H9 (cell line): ENCODE results near the gene PCBP1. TPM values are rescaled to one million over a fixed set of nuclear protein-coding genes. Genes with fewer than 3 reads are reported as not detected.

Experiments
- DNase-seq: peaks from one replicate; pipeline ENCODE4 v3.0.0-alpha.2; 2017
- H2AFZ ChIP-seq: one replicate; pipeline ENCODE4 v1.6.1; 2013; ENCODE audit warnings: mild to moderate bottlenecking, low read length, control low read depth, moderate library complexity
- H2AK5ac ChIP-seq: 2 replicates; pipeline ENCODE4 v1.6.1; 2013; ENCODE audit warnings: low read length, control low read depth, mixed read lengths; ENCODE audit not compliant: insufficient read length
- H2BK120ac ChIP-seq: one replicate; pipeline ENCODE4 v1.6.1; 2013; ENCODE audit warnings: low read depth, mild to moderate bottlenecking, low read length, control low read depth, inconsistent platforms; ENCODE audit not compliant: poor library complexity, severe bottlenecking
- H2BK12ac ChIP-seq: 2 replicates; pipeline ENCODE4 v1.6.1; 2013; ENCODE audit warnings: low read length, control low read depth, mixed read lengths, low read depth; ENCODE audit not compliant: insufficient read length
- H2BK15ac ChIP-seq: 2 replicates; pipeline ENCODE4 v1.6.1; 2013; ENCODE audit warnings: low read depth, low read length, control low read depth
- H2BK20ac ChIP-seq: one replicate; pipeline ENCODE4 v1.6.1; 2013; ENCODE audit warnings: low read depth, mild to moderate bottlenecking, low read length, control low read depth, inconsistent platforms; ENCODE audit not compliant: poor library complexity, severe bottlenecking
- H2BK5ac ChIP-seq: 2 replicates; pipeline ENCODE4 v1.6.1; 2013; ENCODE audit warnings: low read length, control low read depth, mixed read lengths; ENCODE audit not compliant: insufficient read length
- H3K14ac ChIP-seq: 2 replicates; pipeline ENCODE4 v1.6.1; 2013; ENCODE audit warnings: low read length, control low read depth; ENCODE audit not compliant: insufficient read depth
- H3K18ac ChIP-seq: 2 replicates; pipeline ENCODE4 v1.6.1; 2013; ENCODE audit warnings: low read depth, mild to moderate bottlenecking, mixed read lengths, low read length, control low read depth; ENCODE audit not compliant: insufficient read length
- H3K23ac ChIP-seq: 2 replicates; pipeline ENCODE4 v1.6.1; 2013; ENCODE audit warnings: low read length, control low read depth, mixed read lengths, low read depth; ENCODE audit not compliant: insufficient read length
- H3K23me2 ChIP-seq: 2 replicates; pipeline ENCODE4 v1.6.1; 2013; ENCODE audit warnings: low read depth, mild to moderate bottlenecking, mixed read lengths, low read length, control low read depth; ENCODE audit not compliant: insufficient read length, poor library complexity, severe bottlenecking
- H3K27ac ChIP-seq: 2 replicates; pipeline ENCODE4 v1.5.1; 2013; ENCODE audit warnings: low read length, control low read depth, mixed read lengths, low read depth; ENCODE audit not compliant: insufficient read length
- H3K27me3 ChIP-seq: 2 replicates; pipeline ENCODE4 v1.6.1; 2013; ENCODE audit warnings: low read length, control low read depth, inconsistent platforms; ENCODE audit not compliant: insufficient read depth
- H3K4ac ChIP-seq: 2 replicates; pipeline ENCODE4 v1.6.1; 2013; ENCODE audit warnings: low read depth, mild to moderate bottlenecking, control low read depth, inconsistent platforms, low read length, moderate library complexity
- H3K4me1 ChIP-seq: 2 replicates; pipeline ENCODE4 v1.6.1; 2013; ENCODE audit warnings: low read length, control low read depth, inconsistent platforms; ENCODE audit not compliant: insufficient read depth
- H3K4me2 ChIP-seq: 2 replicates; pipeline ENCODE4 v1.6.1; 2013; ENCODE audit warnings: low read length, control low read depth, mixed read lengths; ENCODE audit not compliant: insufficient read length, insufficient read depth
- H3K56ac ChIP-seq: 2 replicates; pipeline ENCODE4 v1.6.1; 2013; ENCODE audit warnings: low read depth, mild to moderate bottlenecking, mixed read lengths, low read length, control low read depth; ENCODE audit not compliant: insufficient read length
- H3K79me1 ChIP-seq: 2 replicates; pipeline ENCODE4 v1.6.1; 2013; ENCODE audit warnings: low read depth, mild to moderate bottlenecking, moderate library complexity, low read length, control low read depth, inconsistent platforms; ENCODE audit not compliant: insufficient read depth, poor library complexity, severe bottlenecking
- H3K79me2 ChIP-seq: 2 replicates; pipeline ENCODE4 v1.6.1; 2013; ENCODE audit warnings: low read length, control low read depth, inconsistent platforms; ENCODE audit not compliant: insufficient read depth
- H3K9ac ChIP-seq: 2 replicates; pipeline ENCODE4 v1.6.1; 2013; ENCODE audit warnings: low read length, control low read depth, mixed read lengths; ENCODE audit not compliant: insufficient read length; ENCODE audit errors: extremely low read depth
- H3K9me3 ChIP-seq: one replicate; pipeline ENCODE4 v1.6.1; 2013; ENCODE audit warnings: low read depth, low read length, inconsistent platforms; ENCODE audit not compliant: control insufficient read depth
- H3T11ph ChIP-seq: one replicate; pipeline ENCODE4 v1.6.1; 2013; ENCODE audit warnings: mild to moderate bottlenecking, low read length, control low read depth, inconsistent platforms
- H4K20me1 ChIP-seq: one replicate; pipeline ENCODE4 v1.6.1; 2013; ENCODE audit not compliant: control insufficient read depth, insufficient read length, insufficient read depth
- H4K5ac ChIP-seq: 2 replicates; pipeline ENCODE4 v1.6.1; 2013; ENCODE audit warnings: low read depth, mild to moderate bottlenecking, mixed read lengths, low read length, control low read depth; ENCODE audit not compliant: insufficient read length
- H4K8ac ChIP-seq: replicated peaks from 2 replicates; pipeline ENCODE4 v1.6.1; 2013; ENCODE audit warnings: low read length, control low read depth, mixed read lengths, low read depth; ENCODE audit not compliant: insufficient read length
- H4K91ac ChIP-seq: 2 replicates; pipeline ENCODE4 v1.6.1; 2013; ENCODE audit warnings: low read depth, mild to moderate bottlenecking, moderate library complexity, mixed read lengths, low read length, control low read depth; ENCODE audit not compliant: insufficient read length
- H3K27ac Mint-ChIP-seq, 3 experiments: 2 replicates in 2 of 3; 3 replicates in 1 of 3; pipeline ENCODE4 v1.8.0; 2020 to 2021; ENCODE audit warnings: mixed read lengths in 3 of 3, mild to moderate bottlenecking in 1 of 3, moderate library complexity in 1 of 3
- H3K27me3 Mint-ChIP-seq: 2 replicates; pipeline ENCODE4 v1.8.0; 2021; ENCODE audit warnings: low read depth, mild to moderate bottlenecking, moderate library complexity, mixed read lengths
- H3K36me3 Mint-ChIP-seq, 3 experiments: 2 replicates in 2 of 3; 3 replicates in 1 of 3; pipeline ENCODE4 v1.8.0; 2020 to 2021; ENCODE audit warnings: low read depth in 3 of 3, mixed read lengths in 3 of 3; ENCODE audit not compliant: insufficient read depth in 1 of 3
- H3K4me1 Mint-ChIP-seq, 2 experiments: 2 replicates each; pipeline ENCODE4 v1.8.0; 2020; ENCODE audit warnings: mixed read lengths in 2 of 2
- H3K4me3 Mint-ChIP-seq, 2 experiments: 2 replicates in 1 of 2; 3 replicates in 1 of 2; pipeline ENCODE4 v1.8.0; 2020 to 2021; ENCODE audit warnings: mild to moderate bottlenecking in 2 of 2, mixed read lengths in 2 of 2, moderate library complexity in 1 of 2
- H3K9me3 Mint-ChIP-seq, 2 experiments: 2 replicates in 1 of 2; 3 replicates in 1 of 2; pipeline ENCODE4 v1.8.0; 2020; ENCODE audit warnings: mild to moderate bottlenecking in 2 of 2, mixed read lengths in 2 of 2, moderate library complexity in 1 of 2
- WGBS: extraction: QIAGEN DNeasy Blood & Tissue Kit; methylation state at CpG from one replicate; pipeline ENCODE4 v1.1.7; 2013; ENCODE audit warnings: missing lambda C conversion rate, low lambda C conversion rate, mixed read lengths; ENCODE audit not compliant: insufficient read length; ENCODE audit errors: extremely low coverage; 5-methylcytosine and 5-hydroxymethylcytosine counted together
- total RNA-seq: library from RNA; stranded (reverse); gene quantifications from 2 replicates; pipeline ENCODE4 v1.2.1, GENCODE V29; 2021
- TF ChIP-seq, protein P1 (sequence below): fragments of 200-600 bp; sonication (generic); conservative IDR thresholded peaks from 3 replicates; pipeline ENCODE4 v1.8.0; 2021; ENCODE audit warnings: antibody characterized with exemption, mild to moderate bottlenecking

Gene PCBP1
- total RNA-seq, 1 experiment from 2014 or later: 457 TPM

DNA sequence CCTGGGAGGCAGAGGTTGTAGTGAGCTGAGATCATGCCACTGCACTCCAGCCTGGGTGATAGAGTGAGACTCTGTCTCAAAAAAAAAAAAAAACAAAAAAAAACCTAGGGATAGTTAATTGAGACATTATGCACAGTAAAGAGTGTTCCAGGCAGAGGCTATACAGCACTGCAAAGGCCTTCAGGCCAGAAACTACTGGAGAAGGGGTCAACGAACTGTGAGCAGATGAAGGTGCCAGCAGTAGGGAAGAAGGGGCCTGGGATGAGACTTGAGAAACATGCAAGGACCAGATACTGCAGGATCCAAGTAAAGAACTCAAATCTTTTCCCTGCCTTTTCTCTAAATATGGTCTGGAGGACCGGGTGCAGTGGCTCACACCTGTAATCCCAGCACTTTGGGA lies 26.0 kb upstream of the PCBP1 start:
- Histone ChIP-seq H3K27ac (no peak overlapping the region), H2BK12ac (no peak overlapping the region), H3K79me1 (no peaks in the 10 kb centered on the region), H2BK15ac (no peak overlapping the region), H2AK5ac (no peak overlapping the region), H2BK5ac (no peak overlapping the region), H2BK120ac (no peak overlapping the region), H3K4me1 (no peaks in the 10 kb centered on the region), H3K9ac (no peak overlapping the region), H3K27me3 (no peaks in the 10 kb centered on the region), H3K56ac (no peak overlapping the region), H4K91ac (no peak overlapping the region), H4K8ac (no peak overlapping the region), H3K9me3 (peaks cover 7% of the 10 kb centered on the region), H3K14ac (no peak overlapping the region), H4K20me1 (no peaks in the 10 kb centered on the region), H3K18ac (no peak overlapping the region), H3K23me2 (no peaks in the 10 kb centered on the region), H3K4ac (no peak overlapping the region), H4K5ac (no peak overlapping the region), H3T11ph (no peak overlapping the region), H3K79me2 (no peaks in the 10 kb centered on the region), H3K23ac (no peak overlapping the region), H3K4me2 (no peak overlapping the region), H2AFZ (no peak overlapping the region), H2BK20ac (no peak overlapping the region)
- H3K27ac Mint-ChIP-seq: no peak overlapping the region; a peak in 1 of 7 replicates
- no CpG with 5 or more reads among the region's 2 CpGs for WGBS
- H3K4me3 Mint-ChIP-seq: no peak overlapping the region
- no peaks in the 10 kb centered on the region for H3K4me1 Mint-ChIP-seq
- H3K36me3 Mint-ChIP-seq: peaks cover 19 to 57% (median 53%) of the 10 kb centered on the region in 3 experiments; a peak in 6 of 7 replicates
- H3K9me3 Mint-ChIP-seq: peaks cover 0 to 8% of the 10 kb centered on the region in 2 experiments; a peak in 3 of 5 replicates
- TF ChIP-seq, protein P1, sequence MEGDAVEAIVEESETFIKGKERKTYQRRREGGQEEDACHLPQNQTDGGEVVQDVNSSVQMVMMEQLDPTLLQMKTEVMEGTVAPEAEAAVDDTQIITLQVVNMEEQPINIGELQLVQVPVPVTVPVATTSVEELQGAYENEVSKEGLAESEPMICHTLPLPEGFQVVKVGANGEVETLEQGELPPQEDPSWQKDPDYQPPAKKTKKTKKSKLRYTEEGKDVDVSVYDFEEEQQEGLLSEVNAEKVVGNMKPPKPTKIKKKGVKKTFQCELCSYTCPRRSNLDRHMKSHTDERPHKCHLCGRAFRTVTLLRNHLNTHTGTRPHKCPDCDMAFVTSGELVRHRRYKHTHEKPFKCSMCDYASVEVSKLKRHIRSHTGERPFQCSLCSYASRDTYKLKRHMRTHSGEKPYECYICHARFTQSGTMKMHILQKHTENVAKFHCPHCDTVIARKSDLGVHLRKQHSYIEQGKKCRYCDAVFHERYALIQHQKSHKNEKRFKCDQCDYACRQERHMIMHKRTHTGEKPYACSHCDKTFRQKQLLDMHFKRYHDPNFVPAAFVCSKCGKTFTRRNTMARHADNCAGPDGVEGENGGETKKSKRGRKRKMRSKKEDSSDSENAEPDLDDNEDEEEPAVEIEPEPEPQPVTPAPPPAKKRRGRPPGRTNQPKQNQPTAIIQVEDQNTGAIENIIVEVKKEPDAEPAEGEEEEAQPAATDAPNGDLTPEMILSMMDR: no peak
- no peaks in the 10 kb centered on the region for H3K27me3 Mint-ChIP-seq
- DNase-seq: no peak
